ENCODE data around the gene SOX30. TPM values are rescaled to one million over a fixed set of nuclear protein-coding genes. Genes with fewer than 3 reads are reported as not detected.

The SOX30 gene
- total RNA-seq, 1 donor from 2014 or later, result not detected

DNA sequence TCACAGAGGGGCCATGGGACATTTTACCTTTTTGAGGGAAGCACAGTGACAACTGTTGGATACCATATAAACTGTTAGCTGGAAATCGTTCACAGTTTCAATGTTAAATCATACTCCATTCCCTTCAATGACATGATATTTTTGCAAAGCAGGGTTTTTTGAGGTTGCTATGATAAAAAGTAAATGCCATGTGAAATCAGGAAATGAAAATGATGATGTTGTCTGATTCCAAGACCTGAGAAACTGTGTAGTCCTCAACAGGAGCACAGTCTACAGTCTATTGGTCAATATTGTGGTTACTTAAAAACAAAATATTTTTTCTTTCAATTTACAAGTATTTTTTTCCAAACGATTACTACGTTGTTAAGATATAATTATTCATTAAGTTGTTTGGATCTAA lies 52.7 kb downstream of the SOX30 start:
- H3K36me3 ChIP-seq, result no peaks in the 10 kb centered on the region
- TF ChIP-seq, protein P1, sequence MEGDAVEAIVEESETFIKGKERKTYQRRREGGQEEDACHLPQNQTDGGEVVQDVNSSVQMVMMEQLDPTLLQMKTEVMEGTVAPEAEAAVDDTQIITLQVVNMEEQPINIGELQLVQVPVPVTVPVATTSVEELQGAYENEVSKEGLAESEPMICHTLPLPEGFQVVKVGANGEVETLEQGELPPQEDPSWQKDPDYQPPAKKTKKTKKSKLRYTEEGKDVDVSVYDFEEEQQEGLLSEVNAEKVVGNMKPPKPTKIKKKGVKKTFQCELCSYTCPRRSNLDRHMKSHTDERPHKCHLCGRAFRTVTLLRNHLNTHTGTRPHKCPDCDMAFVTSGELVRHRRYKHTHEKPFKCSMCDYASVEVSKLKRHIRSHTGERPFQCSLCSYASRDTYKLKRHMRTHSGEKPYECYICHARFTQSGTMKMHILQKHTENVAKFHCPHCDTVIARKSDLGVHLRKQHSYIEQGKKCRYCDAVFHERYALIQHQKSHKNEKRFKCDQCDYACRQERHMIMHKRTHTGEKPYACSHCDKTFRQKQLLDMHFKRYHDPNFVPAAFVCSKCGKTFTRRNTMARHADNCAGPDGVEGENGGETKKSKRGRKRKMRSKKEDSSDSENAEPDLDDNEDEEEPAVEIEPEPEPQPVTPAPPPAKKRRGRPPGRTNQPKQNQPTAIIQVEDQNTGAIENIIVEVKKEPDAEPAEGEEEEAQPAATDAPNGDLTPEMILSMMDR (IDR thresholded peaks at IDR 0.05), result no peak
- no peak overlapping the region for H3K4me3 ChIP-seq
- no peaks in the 10 kb centered on the region for H3K27me3 ChIP-seq (ENCODE audit: low read depth)
- ATAC-seq (no peak), DNase-seq (no peak)
- intact Hi-C loops (cut with DNase I), result no loop called here
- peaks cover 15% of the 10 kb centered on the region for H3K4me1 ChIP-seq
- no peak overlapping the region for H3K27ac ChIP-seq
- no peaks in the 10 kb centered on the region for H3K9me3 ChIP-seq

DNA sequence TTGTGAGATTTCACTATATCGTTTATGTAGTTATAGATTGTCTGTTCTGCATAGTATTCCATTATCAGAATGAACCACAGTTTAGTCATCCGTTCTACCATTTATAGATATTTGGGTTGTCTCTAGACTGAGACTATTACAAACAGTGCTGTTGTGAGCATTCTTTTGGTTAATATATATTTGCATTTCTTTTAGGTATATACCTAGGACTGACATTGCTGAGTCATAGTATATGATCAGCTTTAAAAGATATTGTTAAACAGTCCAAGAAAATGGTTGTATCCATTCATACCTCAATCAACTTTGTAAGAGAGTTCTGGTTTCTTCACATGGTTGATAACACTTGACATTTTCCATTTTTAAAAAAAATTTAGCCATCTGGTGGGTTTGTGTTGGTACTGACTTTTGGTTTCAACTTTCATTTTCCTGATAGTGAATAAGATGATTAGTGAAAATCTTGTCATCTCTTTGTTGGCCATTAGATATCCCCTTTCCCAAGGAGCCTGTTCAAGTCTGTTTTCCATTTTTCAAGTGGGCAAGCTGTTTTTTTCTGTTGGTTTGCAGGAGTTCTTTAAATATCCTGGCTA lies 53.8 kb downstream of the SOX30 start:
- H3K27ac ChIP-seq, result no peak overlapping the region
- H3K9me3 ChIP-seq, result no peaks in the 10 kb centered on the region
- H3K4me3 ChIP-seq, result no peak overlapping the region
- DNase-seq, result no peak
- peaks cover 20% of the 10 kb centered on the region for H3K4me1 ChIP-seq
- H3K27me3 ChIP-seq (ENCODE audit: low read depth), result no peaks in the 10 kb centered on the region
- TF ChIP-seq, protein P1 (IDR thresholded peaks at IDR 0.05), result no peak
- intact Hi-C loops (cut with DNase I), result no loop called here
- no peak for ATAC-seq
- H3K36me3 ChIP-seq, result no peaks in the 10 kb centered on the region

DNA sequence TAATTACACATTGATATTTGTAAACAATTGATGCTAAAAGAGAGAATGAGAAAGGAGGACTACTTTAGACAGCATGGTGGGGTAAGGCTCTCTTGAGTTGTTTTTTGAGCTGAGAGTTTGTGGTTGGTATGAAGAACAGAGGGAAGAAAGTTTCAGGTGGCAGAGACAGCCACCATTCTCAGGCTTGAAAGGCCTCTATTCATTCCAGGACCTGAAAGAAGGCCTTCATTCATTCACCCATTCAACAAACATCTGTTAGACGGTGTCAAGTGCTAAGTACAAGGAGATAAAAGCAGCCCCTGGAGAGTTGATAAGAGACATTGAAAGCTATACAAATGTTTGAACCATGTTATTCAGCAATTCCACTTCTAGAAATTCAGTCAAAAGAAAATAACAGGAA lies 55.0 kb downstream of the SOX30 start:
- TF ChIP-seq, protein P1 (IDR thresholded peaks at IDR 0.05), result no peak
- H3K9me3 ChIP-seq, result no peaks in the 10 kb centered on the region
- ATAC-seq (no peak), DNase-seq (no peak)
- peaks cover 23% of the 10 kb centered on the region for H3K4me1 ChIP-seq
- no peak overlapping the region for H3K4me3 ChIP-seq
- intact Hi-C loops (cut with DNase I), result no loop called here
- H3K27me3 ChIP-seq (ENCODE audit: low read depth), result no peaks in the 10 kb centered on the region
- H3K27ac ChIP-seq, result no peak overlapping the region
- no peaks in the 10 kb centered on the region for H3K36me3 ChIP-seq

DNA sequence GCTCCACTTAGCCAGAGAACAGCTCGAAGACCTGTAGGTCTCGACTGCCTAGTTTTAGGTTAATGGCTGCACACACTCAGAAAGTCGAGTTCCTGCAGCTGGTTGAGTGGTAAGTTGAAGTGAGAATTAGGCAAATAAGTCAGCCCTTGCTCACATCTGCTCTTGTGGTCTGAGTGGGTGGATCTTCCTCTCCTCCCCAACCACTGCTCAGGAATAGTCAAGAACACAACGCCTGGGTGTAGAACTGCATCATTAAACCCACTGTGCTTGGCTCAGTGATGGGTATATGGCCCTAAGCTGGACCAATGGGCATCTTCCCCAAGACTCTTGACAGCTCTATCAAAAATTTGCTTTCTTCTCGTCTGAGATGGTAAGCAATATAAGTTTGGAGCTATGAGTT lies 55.8 kb downstream of the SOX30 start:
- Histone ChIP-seq H3K27ac (no peak overlapping the region), H3K9me3 (no peaks in the 10 kb centered on the region), H3K36me3 (no peaks in the 10 kb centered on the region), H3K4me1 (peaks cover 26% of the 10 kb centered on the region), H3K4me3 (no peak overlapping the region), H3K27me3 (ENCODE audit: low read depth) (no peaks in the 10 kb centered on the region)
- ATAC-seq (peak; percentile 37 to 72), DNase-seq (no peak)
- intact Hi-C loops (cut with DNase I), result no loop called here
- TF ChIP-seq, protein P1 (IDR thresholded peaks at IDR 0.05), result no peak

DNA sequence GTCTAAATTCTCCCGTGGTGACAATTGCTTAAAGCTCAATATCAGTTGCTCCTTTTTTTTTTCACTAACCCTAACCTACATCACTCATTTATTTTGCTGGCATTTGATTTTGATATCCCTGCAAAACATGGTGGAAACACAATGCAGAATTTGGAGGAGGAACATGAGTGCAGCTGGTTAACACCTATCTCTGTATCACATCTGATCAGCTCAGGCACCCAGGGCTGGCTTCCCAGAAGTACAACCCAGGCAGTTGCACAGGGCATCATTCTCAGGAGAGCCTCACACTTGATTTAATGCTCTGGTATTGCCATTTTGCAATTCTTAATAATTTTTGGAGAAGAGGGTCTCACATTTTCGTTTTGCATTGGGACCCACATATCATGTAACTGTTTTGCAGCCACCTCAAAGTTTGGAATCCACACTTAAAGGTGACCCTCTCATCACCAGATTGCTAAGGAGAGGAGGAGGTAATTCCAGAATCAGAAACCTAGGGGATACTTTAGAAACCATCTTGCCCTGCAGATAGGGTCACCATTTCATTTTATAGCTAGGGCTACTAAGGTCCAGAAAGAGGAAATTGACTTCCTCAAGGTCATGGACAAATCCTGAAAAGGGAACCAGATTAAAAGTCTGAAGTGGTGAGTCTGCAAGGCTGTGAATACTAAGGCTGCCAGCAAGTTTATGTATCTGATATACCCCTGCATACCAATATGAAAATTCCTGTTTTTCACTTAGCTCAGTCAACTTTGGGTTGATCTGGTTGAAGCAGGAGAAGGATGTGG lies 57.4 kb downstream of the SOX30 start:
- ATAC-seq, result no peak
- intact Hi-C loops (cut with DNase I), result no loop called here

More for the DNA sequence above, 57.4 kb downstream of the SOX30 start:
- Histone ChIP-seq H3K9me3 (no peaks in the 10 kb centered on the region), H3K36me3 (no peaks in the 10 kb centered on the region), H3K27ac (no peak overlapping the region), H3K27me3 (ENCODE audit: low read depth) (no peaks in the 10 kb centered on the region), H3K4me3 (no peak overlapping the region), H3K4me1 (peaks cover 26% of the 10 kb centered on the region)
- DNase-seq, result no peak
- TF ChIP-seq, protein P1 (IDR thresholded peaks at IDR 0.05), result no peak

Data from lower lobe of right lung (tissue), 2 donors.